HL-60 (cell line): ENCODE results near the gene ZNF236.

Source experiments
- CTCF ChIP-seq: IDR thresholded peaks from one replicate; pipeline ENCODE4 v1.5.1; 2011; ENCODE audit warnings: low read length, control low read depth, inconsistent platforms; ENCODE audit not compliant: insufficient read depth
- POLR2AphosphoS5 ChIP-seq: IDR thresholded peaks from 2 replicates; pipeline ENCODE4 v1.6.1; 2012; ENCODE audit warnings: low read depth
- REST ChIP-seq: IDR thresholded peaks from 2 replicates; pipeline ENCODE4 v1.6.1; 2012; ENCODE audit warnings: low read depth; ENCODE audit not compliant: insufficient replicate concordance

GRCh38 chr18:76937597-76937996 is 115.2 kb downstream of the ZNF236 start:
- TF ChIP-seq POLR2AphosphoS5 (no peak), CTCF (no peak), REST (no peak)
